WTC11 (cell line): ENCODE results near the gene MSI2. TPM values are rescaled to one million over a fixed set of nuclear protein-coding genes. Genes with fewer than 3 reads are reported as not detected.

Experiments used
- ATAC-seq: fragments of 200-7000 bp; cut with Tn5 transposase; 2 replicates; pipeline ENCODE4 v1.10.0; 2021; ENCODE audit warnings: mild to moderate bottlenecking, moderate library complexity
- CTCF ChIA-PET: fragments of 300-600 bp; sonication (Branson Sonifier 250); formaldehyde crosslinking; loops from one replicate; lab custom pipeline; 2021; ENCODE audit warnings: antibody characterized with exemption; lab: Charles Lee
- POLR2A ChIA-PET: fragments of 350-600 bp; sonication (Branson Sonifier 250); formaldehyde crosslinking; loops from one replicate; lab custom pipeline; 2021; ENCODE audit warnings: antibody characterized with exemption; lab: Charles Lee
- DNase-seq: peaks from one replicate; pipeline ENCODE4 v3.0.0; 2021; ENCODE audit warnings: low spot score
- H3K27ac Mint-ChIP-seq: 2 replicates; pipeline ENCODE4 v1.8.0; 2021; ENCODE audit warnings: mixed read lengths
- H3K27me3 Mint-ChIP-seq: 2 replicates; pipeline ENCODE4 v1.8.0; 2021; ENCODE audit warnings: low read depth, mild to moderate bottlenecking, moderate library complexity, mixed read lengths
- H3K36me3 Mint-ChIP-seq: 2 replicates; pipeline ENCODE4 v1.8.0; 2021; ENCODE audit warnings: mixed read lengths
- H3K4me1 Mint-ChIP-seq: 2 replicates; pipeline ENCODE4 v1.8.0; 2022; ENCODE audit warnings: mixed read lengths
- H3K4me3 Mint-ChIP-seq: 2 replicates; pipeline ENCODE4 v1.8.0; 2021; ENCODE audit warnings: mild to moderate bottlenecking, moderate library complexity, mixed read lengths
- H3K9me3 Mint-ChIP-seq: 2 replicates; pipeline ENCODE4 v1.8.0; 2021; ENCODE audit warnings: mixed read lengths
- ATF2 ChIP-seq: sonication (generic); formaldehyde crosslinking; IDR thresholded peaks from 2 replicates; pipeline ENCODE4 v1.8.1; 2022; ENCODE audit warnings: low read depth, missing genetic modification reagents, borderline replicate concordance
- FOXP4 ChIP-seq: sonication (generic); formaldehyde crosslinking; IDR thresholded peaks from 2 replicates; pipeline ENCODE4 v1.8.0; 2022; ENCODE audit warnings: mild to moderate bottlenecking, missing genetic modification reagents
- GABPB1 ChIP-seq: sonication (generic); formaldehyde crosslinking; IDR thresholded peaks from 2 replicates; pipeline ENCODE4 v1.8.1; 2023; ENCODE audit warnings: mild to moderate bottlenecking, missing genetic modification reagents
- GRHL2 ChIP-seq: fragments of 250-450 bp; sonication (Bioruptor Pico); IDR thresholded peaks from 2 replicates; pipeline ENCODE4 v1.8.0; 2022; ENCODE audit warnings: mild to moderate bottlenecking, moderate library complexity; ENCODE audit not compliant: insufficient replicate concordance, severe bottlenecking
- HMGA2 ChIP-seq: fragments of 250-450 bp; sonication (Bioruptor Pico); IDR thresholded peaks from 2 replicates; pipeline ENCODE4 v1.4.0; 2021; ENCODE audit warnings: mild to moderate bottlenecking, moderate library complexity
- JUN ChIP-seq: sonication (generic); formaldehyde crosslinking; IDR thresholded peaks from 2 replicates; pipeline ENCODE4 v1.8.0; 2023; ENCODE audit warnings: mild to moderate bottlenecking, missing genetic modification reagents
- KAT7 ChIP-seq: sonication (generic); formaldehyde crosslinking; IDR thresholded peaks from 2 replicates; pipeline ENCODE4 v1.8.1; 2023; ENCODE audit warnings: missing genetic modification reagents, mild to moderate bottlenecking, borderline replicate concordance
- MAX ChIP-seq: sonication (generic); formaldehyde crosslinking; IDR thresholded peaks from 2 replicates; pipeline ENCODE4 v1.8.0; 2022; ENCODE audit warnings: mild to moderate bottlenecking, missing genetic modification reagents
- NR2C2 ChIP-seq: sonication (generic); formaldehyde crosslinking; IDR thresholded peaks from 2 replicates; pipeline ENCODE4 v1.8.0; 2022; ENCODE audit warnings: mild to moderate bottlenecking, missing genetic modification reagents
- PRDM15 ChIP-seq: sonication (generic); formaldehyde crosslinking; IDR thresholded peaks from 2 replicates; pipeline ENCODE4 v1.8.0; 2022; ENCODE audit warnings: missing genetic modification reagents
- PREB ChIP-seq: sonication (generic); formaldehyde crosslinking; IDR thresholded peaks from 2 replicates; pipeline ENCODE4 v1.8.1; 2022; ENCODE audit warnings: mild to moderate bottlenecking, missing genetic modification reagents, moderate library complexity, borderline replicate concordance
- PRRX2 ChIP-seq: fragments of 250-450 bp; sonication (Bioruptor Pico); IDR thresholded peaks from 2 replicates; pipeline ENCODE4 v1.8.0; 2021; ENCODE audit warnings: mild to moderate bottlenecking
- RELA ChIP-seq: sonication (generic); formaldehyde crosslinking; IDR thresholded peaks from 2 replicates; pipeline ENCODE4 v1.8.1; 2022; ENCODE audit warnings: missing genetic modification reagents, mild to moderate bottlenecking, borderline replicate concordance
- USF1 ChIP-seq: sonication (generic); formaldehyde crosslinking; IDR thresholded peaks from 2 replicates; pipeline ENCODE4 v1.8.0; 2022; ENCODE audit warnings: mild to moderate bottlenecking, missing genetic modification reagents
- ZBTB21 ChIP-seq: sonication (generic); formaldehyde crosslinking; IDR thresholded peaks from 2 replicates; pipeline ENCODE4 v1.8.1; 2023; ENCODE audit warnings: mild to moderate bottlenecking, missing genetic modification reagents, borderline replicate concordance
- ZMAT4 ChIP-seq: fragments of 250-450 bp; sonication (Bioruptor Pico); IDR thresholded peaks from 2 replicates; pipeline ENCODE4 v1.9.0; 2021; ENCODE audit warnings: mild to moderate bottlenecking
- ZNF219 ChIP-seq: sonication (generic); formaldehyde crosslinking; IDR thresholded peaks from 2 replicates; pipeline ENCODE4 v1.8.0; 2023; ENCODE audit warnings: missing genetic modification reagents, mild to moderate bottlenecking, borderline replicate concordance
- ZNF671 ChIP-seq: fragments of 250-450 bp; sonication (Bioruptor Pico); IDR thresholded peaks from 2 replicates; pipeline ENCODE4 v1.8.0; 2021; ENCODE audit warnings: mild to moderate bottlenecking
- total RNA-seq: library from RNA; stranded (reverse); gene quantifications from 3 replicates; pipeline ENCODE4 v1.2.3, GENCODE V29; 2021

The MSI2 gene
- total RNA-seq, 1 experiment from 2014 or later: 82.1 TPM

GRCh38 chr17:57589151-57590034, 333.1 kb downstream of the MSI2 start (continued):
- TF ChIP-seq NR2C2 (CRISPR knock-in tag): no peak
- no peak for TF ChIP-seq MAX (CRISPR knock-in tag)
- TF ChIP-seq FOXP4 (CRISPR knock-in tag): no peak
- TF ChIP-seq GABPB1 (CRISPR knock-in tag): no peak
- no peak for TF ChIP-seq PREB (CRISPR knock-in tag)
- no peak for TF ChIP-seq ZBTB21 (CRISPR knock-in tag)
- no peak for TF ChIP-seq ATF2

- TF ChIP-seq RELA (CRISPR knock-in tag): no peak
- TF ChIP-seq USF1 (CRISPR knock-in tag): no peak
- TF ChIP-seq KAT7 (CRISPR knock-in tag): no peak
- TF ChIP-seq ZNF671 (CRISPR knock-in tag): no peak
- no peak for TF ChIP-seq PRDM15 (CRISPR knock-in tag)
- no peak for TF ChIP-seq PRRX2 (CRISPR knock-in tag)
- no peak for TF ChIP-seq JUN (CRISPR knock-in tag)
- TF ChIP-seq ZMAT4 (CRISPR knock-in tag): no peak
- no peak for TF ChIP-seq GRHL2
- no peak for TF ChIP-seq ATF2
- TF ChIP-seq HMGA2 (CRISPR knock-in tag): no peak
- no peak for TF ChIP-seq ZNF219 (CRISPR knock-in tag)
- H3K27me3 Mint-ChIP-seq: no peaks in the 10 kb centered on the region
- POLR2A ChIA-PET: interaction anchor here (0.6 kb wide), 1 partner anchor 78 kb away, joined by 3 read pairs; no protein-coding TSS in a partner anchor
- CTCF ChIA-PET: interaction anchor here (1.0 to 1.5 kb wide), 2 partner anchors 78 to 154 kb away, joined by 3 to 9 read pairs; no protein-coding TSS in a partner anchor
- DNase-seq: no peak
- H3K9me3 Mint-ChIP-seq: peaks cover 6% of the 10 kb centered on the region
- no peak overlapping the region for H3K4me3 Mint-ChIP-seq
- no peak overlapping the region for H3K27ac Mint-ChIP-seq
- peaks cover 19% of the 10 kb centered on the region for H3K4me1 Mint-ChIP-seq
- H3K36me3 Mint-ChIP-seq: 0 out of 2 replicates have a peak, but pooled peaks cover 3% of the 10 kb centered on the region
- no peak for ATAC-seq
Measured at GRCh38 chr17:57593739-57594462, 337.6 kb downstream of the MSI2 start.
